Psoas muscle (tissue), 8 donors: ENCODE results near the gene SLC2A13. TPM values are rescaled to one million over a fixed set of nuclear protein-coding genes. Genes with fewer than 3 reads are reported as not detected.
"Not testable (repeated sequence)": the region's sequence is repeated elsewhere in the genome, so short reads cannot be mapped to it uniquely, and the experiment has no call there.

Experiments used
- ATAC-seq, 4 donors: fragments of 200-7000 bp; cut with Tn5 transposase; one replicate each; pipeline ENCODE4 v1.9.1; 2020; ENCODE audit warnings: moderate library complexity in 3 of 4, mild to moderate bottlenecking in 2 of 4
- DNase-seq, 2 donors: peaks; one replicate each; pipeline ENCODE4 v3.0.0-alpha.2; 2020
- H3K27ac ChIP-seq: fragments of 200-600 bp; one replicate; pipeline ENCODE4 v1.8.0; 2022
- H3K27me3 ChIP-seq, 3 donors: fragments of 200-600 bp in 1 of 3; one replicate each; pipeline versions ENCODE4 v1.6.1 to v1.8.0; 2013 to 2022; ENCODE audit warnings: low read length in 2 of 3, mild to moderate bottlenecking in 2 of 3, moderate library complexity in 1 of 3; ENCODE audit not compliant: insufficient read depth in 3 of 3
- H3K36me3 ChIP-seq, 2 donors: fragments of 200-600 bp in 1 of 2; one replicate each; pipeline versions ENCODE4 v1.6.1 to v1.8.0; 2013 to 2022; ENCODE audit warnings: low read depth in 1 of 2, mild to moderate bottlenecking in 1 of 2, moderate library complexity in 1 of 2; ENCODE audit not compliant: insufficient read depth in 1 of 2
- H3K4me1 ChIP-seq: fragments of 200-600 bp; one replicate; pipeline ENCODE4 v1.8.0; 2022
- H3K4me3 ChIP-seq: fragments of 200-600 bp; one replicate; pipeline ENCODE4 v1.8.0; 2022; ENCODE audit warnings: mild to moderate bottlenecking
- H3K9me3 ChIP-seq: fragments of 200-600 bp; one replicate; pipeline ENCODE4 v1.8.0; 2022
- WGBS, 3 donors: extraction: QIAGEN DNeasy Blood & Tissue Kit; methylation state at CpG; one replicate each; pipeline versions ENCODE4 v1.1.6 to v1.1.7; 2013; 5-methylcytosine and 5-hydroxymethylcytosine counted together
- intact Hi-C, 2 donors: fragments of 100-400 bp; cut with DNase I; formaldehyde crosslinking; loops; one replicate each; pipeline versions ENCODE4 v1.11.0 to v1.14.2; 2022
- polyA plus RNA-seq, 3 donors: library from polyadenylated mRNA; stranded (reverse); fragments of 200-250 nt; gene quantifications; one replicate each; pipeline ENCODE4 v1.2.3, GENCODE V29; 2013
- total RNA-seq, 4 donors: library from RNA; stranded (reverse); fragmentation: NEBNext Ultra II Directional in 2 of 4; extraction: Animal tissue kit (Norgen Biotek cat#: 25700) in 2 of 4; gene quantifications; one replicate each; pipeline versions ENCODE4 v1.2.1 to v1.2.4, GENCODE V29; 2021 to 2023
- TF ChIP-seq, protein P1 (sequence below): fragments of 200-600 bp; IDR thresholded peaks from one replicate; pipeline ENCODE4 v1.8.0; 2022; ENCODE audit warnings: antibody characterized with exemption
- donor health status: healthy with polysubstance abuse.
- donor health status: DM: no; HTN: no; CAD: no; lungs with moderate emphysema.
- donor health status: Bipolar disorder and iron deficiency.
- donor health status: healthy.
- donor health status: DM: yes; HTN: yes; CAD: no.
- donor health status: DM: no; HTN: no; CAD: no.
- donor health status: DM: no; HTN: no; CAD: no.
- donor health status: DM: yes; HTN: yes; CAD: no.

Gene SLC2A13
- total and polyA plus RNA-seq, 7 donors, result 0.39 to 1.7 (median 0.95) TPM

DNA sequence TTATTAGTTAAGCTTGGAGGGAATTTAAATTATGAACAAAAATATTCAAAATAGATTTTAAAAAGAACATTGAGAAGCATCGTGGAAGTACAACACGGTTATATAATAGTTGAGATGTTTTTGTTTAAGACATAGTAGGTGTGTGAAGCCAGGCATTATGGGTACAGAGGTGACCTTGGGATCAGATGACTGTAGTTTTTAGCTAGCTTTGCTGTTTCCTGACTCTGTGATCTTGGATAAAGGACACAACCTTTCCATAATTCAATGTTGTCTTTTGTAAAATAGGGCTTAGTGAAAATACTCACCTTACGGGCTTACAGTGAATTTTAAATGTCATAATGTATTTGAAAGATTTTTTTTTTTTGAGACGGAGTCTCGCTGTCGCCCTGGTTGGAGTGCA lies 239.7 kb downstream of the SLC2A13 start:
- no peaks in the 10 kb centered on the region for H3K27me3 ChIP-seq
- DNase-seq, result no peak
- no peak overlapping the region for H3K4me3 ChIP-seq
- H3K4me1 ChIP-seq, result no peaks in the 10 kb centered on the region
- intact Hi-C loops, result no loop called here
- no peaks in the 10 kb centered on the region for H3K36me3 ChIP-seq
- ATAC-seq, result no peak
- H3K27ac ChIP-seq, result no peak overlapping the region
- TF ChIP-seq, protein P1, sequence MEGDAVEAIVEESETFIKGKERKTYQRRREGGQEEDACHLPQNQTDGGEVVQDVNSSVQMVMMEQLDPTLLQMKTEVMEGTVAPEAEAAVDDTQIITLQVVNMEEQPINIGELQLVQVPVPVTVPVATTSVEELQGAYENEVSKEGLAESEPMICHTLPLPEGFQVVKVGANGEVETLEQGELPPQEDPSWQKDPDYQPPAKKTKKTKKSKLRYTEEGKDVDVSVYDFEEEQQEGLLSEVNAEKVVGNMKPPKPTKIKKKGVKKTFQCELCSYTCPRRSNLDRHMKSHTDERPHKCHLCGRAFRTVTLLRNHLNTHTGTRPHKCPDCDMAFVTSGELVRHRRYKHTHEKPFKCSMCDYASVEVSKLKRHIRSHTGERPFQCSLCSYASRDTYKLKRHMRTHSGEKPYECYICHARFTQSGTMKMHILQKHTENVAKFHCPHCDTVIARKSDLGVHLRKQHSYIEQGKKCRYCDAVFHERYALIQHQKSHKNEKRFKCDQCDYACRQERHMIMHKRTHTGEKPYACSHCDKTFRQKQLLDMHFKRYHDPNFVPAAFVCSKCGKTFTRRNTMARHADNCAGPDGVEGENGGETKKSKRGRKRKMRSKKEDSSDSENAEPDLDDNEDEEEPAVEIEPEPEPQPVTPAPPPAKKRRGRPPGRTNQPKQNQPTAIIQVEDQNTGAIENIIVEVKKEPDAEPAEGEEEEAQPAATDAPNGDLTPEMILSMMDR, result no peak
- WGBS, 3 donors, result 95 to 98% (median 97%) methylated on average over 6 of the region's 6 CpGs
- H3K9me3 ChIP-seq, result no peaks in the 10 kb centered on the region

GRCh38 chr12:39860695-39861094 lies 245.2 kb downstream of the SLC2A13 start:
- Histone ChIP-seq H3K36me3 (no peaks in the 10 kb centered on the region), H3K4me1 (no peaks in the 10 kb centered on the region), H3K27ac (no peak overlapping the region), H3K27me3 (no peaks in the 10 kb centered on the region), H3K9me3 (no peaks in the 10 kb centered on the region), H3K4me3 (no peak overlapping the region)
- WGBS, 3 donors, result 78 to 82% (median 79%) methylated on average over 2 of the region's 2 CpGs
- DNase-seq (no peak), ATAC-seq (no peak)
- intact Hi-C loops, result no loop called here
- TF ChIP-seq, protein P1, result no peak

DNA sequence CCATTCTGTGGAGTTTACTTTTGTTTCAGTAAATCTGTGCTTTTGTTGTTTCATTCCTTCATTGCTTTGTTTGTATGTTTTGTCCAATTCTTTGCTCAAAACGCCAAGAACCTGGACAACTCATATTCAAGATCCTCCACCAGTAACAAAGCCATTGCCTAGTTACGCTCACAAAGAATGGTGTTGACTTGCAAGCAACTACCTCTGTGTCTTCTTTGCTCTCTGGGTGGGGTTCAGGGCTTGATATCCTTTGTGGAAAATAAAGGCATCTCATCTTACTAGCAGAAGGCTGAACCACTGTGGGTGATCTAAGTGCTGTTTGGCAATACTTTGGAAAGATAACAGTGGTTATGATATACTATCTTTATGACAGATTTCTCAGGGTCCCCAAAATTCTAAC lies 252.9 kb downstream of the SLC2A13 start:
- Histone ChIP-seq H3K4me3 (no peak overlapping the region), H3K27ac (no peak overlapping the region), H3K27me3 (no peaks in the 10 kb centered on the region), H3K9me3 (no peaks in the 10 kb centered on the region), H3K4me1 (no peaks in the 10 kb centered on the region), H3K36me3 (no peaks in the 10 kb centered on the region)
- no peak for ATAC-seq
- intact Hi-C loops, result no loop called here
- DNase-seq, result no peak
- TF ChIP-seq, protein P1, result no peak
- 92 to 96% (median 93%) methylated on average over 2 of the region's 2 CpGs for WGBS, 3 donors

- ATAC-seq (no peak), DNase-seq (no peak)
- no peaks in the 10 kb centered on the region for H3K36me3 ChIP-seq
- TF ChIP-seq, protein P1, result no peak
- H3K4me1 ChIP-seq, result no peaks in the 10 kb centered on the region
- WGBS, 3 donors, result 94 to 95% (median 95%) methylated on average over 1 of the region's 1 CpG
- intact Hi-C loops, result no loop called here
- H3K27me3 ChIP-seq, result no peaks in the 10 kb centered on the region
- no peak overlapping the region for H3K4me3 ChIP-seq
- no peaks in the 10 kb centered on the region for H3K9me3 ChIP-seq
- H3K27ac ChIP-seq, result no peak overlapping the region
Observed at GRCh38 chr12:39852346-39852745, 253.5 kb downstream of the SLC2A13 start.

DNA sequence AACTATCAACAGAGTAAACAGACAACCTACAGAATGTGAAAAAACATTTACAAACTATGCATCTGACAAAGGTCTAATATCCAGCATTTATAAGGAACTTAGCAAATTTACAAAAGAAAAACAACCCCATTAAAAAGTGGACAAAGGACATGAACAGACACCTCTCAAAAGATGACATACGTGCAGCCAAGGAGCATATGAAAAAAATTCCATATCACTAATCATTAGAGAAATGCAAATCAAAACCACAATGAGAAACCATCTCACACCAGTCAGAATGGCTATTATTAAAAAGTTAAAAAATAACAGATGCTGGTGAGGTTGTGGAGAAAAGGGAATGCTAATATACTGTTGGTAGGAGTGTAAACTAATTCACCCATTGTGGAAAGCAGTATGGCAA lies 257.7 kb downstream of the SLC2A13 start:
- 90 to 97% (median 95%) methylated on average over 1 of the region's 1 CpG for WGBS, 3 donors
- intact Hi-C loops, H3K9me3 ChIP-seq: not testable (repeated sequence)

More for the DNA sequence above, 257.7 kb downstream of the SLC2A13 start:
- not testable (repeated sequence) for H3K27me3 ChIP-seq, H3K27ac ChIP-seq, H3K4me1 ChIP-seq, H3K36me3 ChIP-seq, ATAC-seq, DNase-seq, H3K4me3 ChIP-seq
